HCT116 (cell line): ENCODE measurements around the gene ZNF804B. TPM values are rescaled to one million over a fixed set of nuclear protein-coding genes. Genes with fewer than 3 reads are reported as not detected.

Experiments used
- ATAC-seq: fragments of 200-7000 bp; cut with Tn5 transposase; 2 replicates; pipeline ENCODE4 v1.9.1; 2020; ENCODE audit warnings: mild to moderate bottlenecking, moderate library complexity
- BruUV-seq: library from RNA; stranded (reverse); fragments of 400-500 nt; replicated peaks from 2 replicates; lab custom pipeline; 2021; lab: Mats Ljungman, UMichigan
- CTCF ChIA-PET: fragments of 300-600 bp; sonication (Branson Sonifier 250); formaldehyde crosslinking; loops from one replicate; lab custom pipeline; 2021; ENCODE audit warnings: antibody characterized with exemption; lab: Charles Lee
- POLR2A ChIA-PET: fragments of 300-600, 350-600 bp; sonication (Branson Sonifier 250); formaldehyde crosslinking; loops from one replicate; lab custom pipeline; 2021; ENCODE audit warnings: antibody characterized with exemption; lab: Charles Lee
- RAD21 ChIA-PET, 2 experiments: fragments of 300-600 bp; sonication (Branson Sonifier 250); formaldehyde crosslinking; loops; one replicate each; lab custom pipeline; 2023; ENCODE audit warnings: low total read pairs in 2 of 2; ENCODE audit not compliant: uncharacterized antibody in 2 of 2, unreplicated experiment in 2 of 2, low non-redundant PET in 1 of 2; lab: Charles Lee
- DNase-seq: peaks from one replicate; pipeline ENCODE4 v3.0.0-alpha.2; 2010; ENCODE audit warnings: low read depth, low spot score
- H2AFZ ChIP-seq: fragments of 200-600 bp; shearing (Covaris generic), sonication (generic); 2 replicates; pipeline ENCODE4 v1.6.1; 2017; ENCODE audit warnings: low read depth, mixed run types, mixed read lengths, antibody characterized with exemption, low read length; ENCODE audit not compliant: poor library complexity, severe bottlenecking
- H3K27ac ChIP-seq: 2 replicates; pipeline ENCODE4 v1.5.1; 2012; ENCODE audit warnings: low read depth, low read length
- H3K27me3 ChIP-seq: fragments of 200-600 bp; sonication (generic); 2 replicates; pipeline ENCODE4 v1.6.1; 2016; ENCODE audit warnings: mixed run types, low read length, mixed read lengths; ENCODE audit not compliant: insufficient read depth
- H3K36me3 ChIP-seq, 2 experiments: fragments of 200-500 bp in 1 of 2; fragments of 200-600 bp in 1 of 2; sonication (Bioruptor generic) in 1 of 2; sonication (generic) in 1 of 2; 2 replicates each; pipeline versions ENCODE4 v1.5.1 to v1.6.1; 2014 to 2016; ENCODE audit warnings: low read length in 2 of 2, inconsistent platforms in 1 of 2, mixed read lengths in 1 of 2, mixed run types in 1 of 2; ENCODE audit not compliant: insufficient read depth in 2 of 2, control insufficient read depth in 1 of 2
- H3K4me1 ChIP-seq, 2 experiments: fragments of 200-600 bp in 1 of 2; sonication (generic) in 1 of 2; 2 replicates each; pipeline versions ENCODE4 v1.5.1 to v1.6.1; 2012 to 2017; ENCODE audit warnings: low read length in 2 of 2, inconsistent platforms in 1 of 2, mild to moderate bottlenecking in 1 of 2, mixed read lengths in 1 of 2, mixed run types in 1 of 2, moderate library complexity in 1 of 2; ENCODE audit not compliant: insufficient read depth in 2 of 2, control insufficient read depth in 1 of 2
- H3K4me2 ChIP-seq: fragments of 200-600 bp; sonication (generic); 2 replicates; pipeline ENCODE4 v1.6.1; 2017; ENCODE audit warnings: mixed run types, low read length, mixed read lengths
- H3K4me3 ChIP-seq, 2 experiments: fragments of 200-600 bp in 1 of 2; sonication (generic) in 1 of 2; replicated peaks in 1 of 2; 2 replicates each; pipeline ENCODE4 v1.5.1; 2011 to 2016; ENCODE audit warnings: low read length in 2 of 2, control low read depth in 1 of 2, low read depth in 1 of 2, mild to moderate bottlenecking in 1 of 2, mixed read lengths in 1 of 2, mixed run types in 1 of 2
- H3K79me2 ChIP-seq: fragments of 200-600 bp; sonication (generic); 2 replicates; pipeline ENCODE4 v1.6.1; 2017; ENCODE audit warnings: mild to moderate bottlenecking, mixed run types, low read length, moderate library complexity, mixed read lengths; ENCODE audit not compliant: insufficient read depth
- H3K9ac ChIP-seq: fragments of 200-600 bp; sonication (generic); 2 replicates; pipeline ENCODE4 v1.6.1; 2016; ENCODE audit warnings: low read length, mixed read lengths
- H3K9me2 ChIP-seq: fragments of 200-600 bp; sonication (generic), shearing (Covaris generic); 2 replicates; pipeline ENCODE4 v1.6.1; 2017; ENCODE audit warnings: mixed run types, mild to moderate bottlenecking, moderate library complexity; ENCODE audit not compliant: insufficient read depth
- H3K9me3 ChIP-seq, 2 experiments: fragments of 200-500 bp in 1 of 2; fragments of 200-600 bp in 1 of 2; sonication (Bioruptor generic) in 1 of 2; sonication (generic) in 1 of 2; 2 replicates each; pipeline ENCODE4 v1.6.1; 2014 to 2017; ENCODE audit warnings: low read length in 2 of 2, mixed read lengths in 2 of 2, inconsistent platforms in 1 of 2, low read depth in 1 of 2, mild to moderate bottlenecking in 1 of 2, mixed run types in 1 of 2, moderate library complexity in 1 of 2; ENCODE audit not compliant: control insufficient read depth in 1 of 2, insufficient read depth in 1 of 2
- H4K20me1 ChIP-seq: fragments of 200-600 bp; sonication (generic), shearing (Covaris generic); 2 replicates; pipeline ENCODE4 v1.6.1; 2017; ENCODE audit warnings: mixed run types, mild to moderate bottlenecking, moderate library complexity; ENCODE audit not compliant: insufficient read depth
- ATF3 ChIP-seq: IDR thresholded peaks from 2 replicates; pipeline ENCODE4 v1.6.1; 2012
- CBX3 ChIP-seq: IDR thresholded peaks from 2 replicates; pipeline ENCODE4 v1.6.1; 2012; ENCODE audit warnings: low read depth
- CTCF ChIP-seq, 3 experiments: fragments of 200-600 bp in 1 of 3; sonication (generic) in 1 of 3; IDR thresholded peaks in 2 of 3; conservative IDR thresholded peaks in 1 of 3; 2 replicates each; pipeline ENCODE4 v1.5.1; 2012 to 2017; ENCODE audit warnings: low read depth in 2 of 3, low read length in 2 of 3, antibody characterized with exemption in 1 of 3, borderline replicate concordance in 1 of 3, control low read depth in 1 of 3, mild to moderate bottlenecking in 1 of 3, mixed read lengths in 1 of 3, mixed run types in 1 of 3, moderate library complexity in 1 of 3; ENCODE audit not compliant: insufficient read depth in 1 of 3
- EGR1 ChIP-seq: IDR thresholded peaks from 2 replicates; pipeline ENCODE4 v1.6.1; 2012; ENCODE audit warnings: low read depth
- ELF1 ChIP-seq: IDR thresholded peaks from 2 replicates; pipeline ENCODE4 v1.6.1; 2012; ENCODE audit warnings: low read depth, borderline replicate concordance
- EZH2 ChIP-seq: fragments of 200-600 bp; sonication (generic); IDR thresholded peaks from 2 replicates; pipeline ENCODE4 v1.6.1; 2017; ENCODE audit warnings: antibody characterized with exemption, mixed run types
- FOSL1 ChIP-seq: IDR thresholded peaks from 2 replicates; pipeline ENCODE4 v1.6.1; 2012; ENCODE audit warnings: low read depth
- POLR2A ChIP-seq: IDR thresholded peaks from 2 replicates; pipeline ENCODE4 v1.7.0; 2011; ENCODE audit warnings: borderline replicate concordance; ENCODE audit not compliant: insufficient read depth, insufficient read length; ENCODE audit errors: extremely low read depth
- POLR2AphosphoS5 ChIP-seq: IDR thresholded peaks from 2 replicates; pipeline ENCODE4 v1.6.1; 2011; ENCODE audit warnings: mild to moderate bottlenecking, low read depth, low read length, moderate library complexity
- RAD21 ChIP-seq: IDR thresholded peaks from 2 replicates; pipeline ENCODE4 v1.6.1; 2012; ENCODE audit warnings: low read depth, mild to moderate bottlenecking
- SP1 ChIP-seq: IDR thresholded peaks from 2 replicates; pipeline ENCODE4 v1.6.1; 2012; ENCODE audit warnings: low read depth
- YY1 ChIP-seq: IDR thresholded peaks from 2 replicates; pipeline ENCODE4 v1.6.1; 2011; ENCODE audit warnings: low read length, low read depth, moderate library complexity, mild to moderate bottlenecking; ENCODE audit not compliant: insufficient replicate concordance; ENCODE audit errors: extremely low read depth
- ZBTB33 ChIP-seq: IDR thresholded peaks from 2 replicates; pipeline ENCODE4 v1.6.1; 2011; ENCODE audit warnings: mild to moderate bottlenecking, low read length, moderate library complexity; ENCODE audit not compliant: insufficient replicate concordance; ENCODE audit errors: extremely low read depth
- ZFX ChIP-seq: fragments of 450-650 bp; IDR thresholded peaks from 2 replicates; pipeline ENCODE4 v1.6.1; 2017
- intact Hi-C: fragments of 100-400 bp; cut with micrococcal nuclease; formaldehyde crosslinking; loops from 2 replicates; pipeline ENCODE4 v1.10.0; 2022
- total RNA-seq: library from RNA; stranded (reverse); gene quantifications from one replicate; pipeline ENCODE4 v1.2.1, GENCODE V29; 2021; ENCODE audit not compliant: unreplicated experiment

ZNF804B gene
- total RNA-seq, 1 experiment from 2014 or later, result not detected

GRCh38 chr7:88760136-88760515 lies 626 bp downstream of the ZNF804B start:
- DNase-seq, result no peak
- Histone ChIP-seq H3K4me2 (no peak overlapping the region), H3K4me1 (no peaks in the 10 kb centered on the region), H3K9me3 (no peaks in the 10 kb centered on the region), H3K9ac (no peak overlapping the region), H4K20me1 (no peaks in the 10 kb centered on the region), H3K4me3 (no peak overlapping the region), H3K27me3 (no peaks in the 10 kb centered on the region; the same call in 1 of the 2 replicates), H2AFZ (no peak overlapping the region), H3K79me2 (no peaks in the 10 kb centered on the region), H3K27ac (no peak overlapping the region), H3K9me2 (no peaks in the 10 kb centered on the region), H3K36me3 (no peaks in the 10 kb centered on the region)
- TF ChIP-seq ATF3, result no peak
- TF ChIP-seq EGR1, result no peak
- no peak for TF ChIP-seq ZBTB33
- no peak for TF ChIP-seq ZFX
- TF ChIP-seq CBX3, result no peak
- no peak for TF ChIP-seq POLR2A
- TF ChIP-seq YY1, result no peak
- no peak for TF ChIP-seq CTCF (IDR thresholded peaks at IDR 0.05 in 2 of 3, conservative IDR thresholded peaks at IDR 0.05 in 1 of 3; ENCODE audit: borderline replicate concordance in 1 of 3, insufficient read depth in 1 of 3, low read depth in 2 of 3, low read length in 2 of 3)
- no peak for TF ChIP-seq ELF1
- TF ChIP-seq SP1, result no peak
- TF ChIP-seq POLR2AphosphoS5, result no peak
- TF ChIP-seq RAD21, result no peak
- TF ChIP-seq FOSL1, result no peak
- TF ChIP-seq EZH2, result no peak
- no peak for ATAC-seq
- ChIA-PET CTCF (no interaction called here), POLR2A (no interaction called here), RAD21 (no interaction called here)
- intact Hi-C loops, result no loop called here
- BruUV-seq, result no TSS peak
